ENCODE measurements around the gene OR51D1. TPM values are rescaled to one million over a fixed set of nuclear protein-coding genes. Genes with fewer than 3 reads are reported as not detected.

OR51D1 gene
- total RNA-seq, 1 experiment from 2014 or later: not detected

DNA sequence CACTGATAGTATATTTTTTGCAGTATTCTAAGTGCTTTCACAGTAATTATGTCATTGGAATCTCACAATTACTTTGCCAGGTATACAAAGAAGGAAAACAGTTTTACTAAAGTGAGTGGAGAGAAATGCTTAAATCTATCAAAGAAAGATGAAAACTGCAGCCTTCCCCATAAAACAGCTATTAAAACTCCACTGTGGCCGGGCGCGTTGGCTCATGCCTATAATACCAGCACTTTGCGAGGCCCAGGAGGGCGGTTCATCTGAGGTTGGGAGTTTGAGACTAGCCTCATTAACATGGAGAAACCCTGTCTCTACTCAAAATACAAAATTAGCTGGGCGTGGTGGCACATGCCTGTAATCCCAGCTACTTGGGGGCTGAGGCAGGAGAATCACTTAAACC, 25.6 kb downstream of the OR51D1 start:
- no TSS peak for BruUV-seq (replicated peaks)
- intact Hi-C loops (cut with micrococcal nuclease; ENCODE audit: unreplicated experiment): no loop called here
- POLR2A ChIA-PET (ENCODE audit: low non-redundant PET): no interaction called here
- CTCF ChIA-PET: no interaction called here
- no peak for DNase-seq (ENCODE audit: low spot score)
- Histone ChIP-seq H3K9me3 (ENCODE audit: low read depth, low read length, poor library complexity, severe bottlenecking) (no peaks in the 10 kb centered on the region), H3K4me1 (ENCODE audit: insufficient read depth, low read length, poor library complexity, severe bottlenecking) (no peaks in the 10 kb centered on the region), H3K27ac (ENCODE audit: low read depth, low read length, poor library complexity, severe bottlenecking) (no peak overlapping the region), H3K27me3 (replicated peaks; ENCODE audit: insufficient read depth, low read depth, low read length, poor library complexity) (peaks cover 7% of the 10 kb centered on the region), H3K36me3 (ENCODE audit: insufficient read depth, low read length, poor library complexity, severe bottlenecking) (no peaks in the 10 kb centered on the region), H3K4me3 (ENCODE audit: low read depth, low read length, poor library complexity, severe bottlenecking) (no peak overlapping the region)
- TF ChIP-seq, protein P1, sequence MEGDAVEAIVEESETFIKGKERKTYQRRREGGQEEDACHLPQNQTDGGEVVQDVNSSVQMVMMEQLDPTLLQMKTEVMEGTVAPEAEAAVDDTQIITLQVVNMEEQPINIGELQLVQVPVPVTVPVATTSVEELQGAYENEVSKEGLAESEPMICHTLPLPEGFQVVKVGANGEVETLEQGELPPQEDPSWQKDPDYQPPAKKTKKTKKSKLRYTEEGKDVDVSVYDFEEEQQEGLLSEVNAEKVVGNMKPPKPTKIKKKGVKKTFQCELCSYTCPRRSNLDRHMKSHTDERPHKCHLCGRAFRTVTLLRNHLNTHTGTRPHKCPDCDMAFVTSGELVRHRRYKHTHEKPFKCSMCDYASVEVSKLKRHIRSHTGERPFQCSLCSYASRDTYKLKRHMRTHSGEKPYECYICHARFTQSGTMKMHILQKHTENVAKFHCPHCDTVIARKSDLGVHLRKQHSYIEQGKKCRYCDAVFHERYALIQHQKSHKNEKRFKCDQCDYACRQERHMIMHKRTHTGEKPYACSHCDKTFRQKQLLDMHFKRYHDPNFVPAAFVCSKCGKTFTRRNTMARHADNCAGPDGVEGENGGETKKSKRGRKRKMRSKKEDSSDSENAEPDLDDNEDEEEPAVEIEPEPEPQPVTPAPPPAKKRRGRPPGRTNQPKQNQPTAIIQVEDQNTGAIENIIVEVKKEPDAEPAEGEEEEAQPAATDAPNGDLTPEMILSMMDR (conservative IDR thresholded peaks at IDR 0.05; ENCODE audit: low read depth, low read length): no peak
- TF ChIP-seq EZH2 (IDR thresholded peaks at IDR 0.05; ENCODE audit: borderline replicate concordance, low read depth, low read length, poor library complexity, severe bottlenecking): no peak

DNA sequence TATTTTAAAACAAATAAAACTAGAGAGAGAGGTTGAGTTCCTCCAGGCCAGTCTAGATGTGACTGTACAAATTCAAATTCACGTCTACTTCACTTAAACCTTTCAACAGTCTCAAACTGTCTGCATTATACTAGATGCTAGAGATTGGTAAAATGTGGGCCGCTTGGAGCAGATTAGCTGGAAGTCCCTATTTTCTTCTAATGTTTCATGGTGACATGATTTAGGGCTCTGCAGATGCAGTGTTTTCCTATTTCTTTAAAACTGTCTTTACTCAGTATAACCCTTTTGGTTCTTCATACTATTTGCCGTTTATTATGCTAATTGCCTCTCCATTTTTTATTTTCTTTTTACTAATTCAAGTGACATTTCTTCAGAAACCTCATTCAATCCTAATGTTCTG, 26.9 kb downstream of the OR51D1 start:
- TF ChIP-seq, protein P1 (conservative IDR thresholded peaks at IDR 0.05; ENCODE audit: low read depth, low read length): no peak
- no peak for TF ChIP-seq EZH2 (IDR thresholded peaks at IDR 0.05; ENCODE audit: borderline replicate concordance, low read depth, low read length, poor library complexity, severe bottlenecking)
- BruUV-seq (replicated peaks): no TSS peak
- POLR2A ChIA-PET (ENCODE audit: low non-redundant PET): no interaction called here
- Histone ChIP-seq H3K4me1 (ENCODE audit: insufficient read depth, low read length, poor library complexity, severe bottlenecking) (no peaks in the 10 kb centered on the region), H3K27me3 (replicated peaks; ENCODE audit: insufficient read depth, low read depth, low read length, poor library complexity) (peaks cover 7% of the 10 kb centered on the region), H3K36me3 (ENCODE audit: insufficient read depth, low read length, poor library complexity, severe bottlenecking) (no peaks in the 10 kb centered on the region), H3K4me3 (ENCODE audit: low read depth, low read length, poor library complexity, severe bottlenecking) (no peak overlapping the region), H3K9me3 (ENCODE audit: low read depth, low read length, poor library complexity, severe bottlenecking) (no peaks in the 10 kb centered on the region), H3K27ac (ENCODE audit: low read depth, low read length, poor library complexity, severe bottlenecking) (no peak overlapping the region)
- CTCF ChIA-PET: no interaction called here
- DNase-seq (ENCODE audit: low spot score): no peak
- intact Hi-C loops (cut with micrococcal nuclease; ENCODE audit: unreplicated experiment): no loop called here

DNA sequence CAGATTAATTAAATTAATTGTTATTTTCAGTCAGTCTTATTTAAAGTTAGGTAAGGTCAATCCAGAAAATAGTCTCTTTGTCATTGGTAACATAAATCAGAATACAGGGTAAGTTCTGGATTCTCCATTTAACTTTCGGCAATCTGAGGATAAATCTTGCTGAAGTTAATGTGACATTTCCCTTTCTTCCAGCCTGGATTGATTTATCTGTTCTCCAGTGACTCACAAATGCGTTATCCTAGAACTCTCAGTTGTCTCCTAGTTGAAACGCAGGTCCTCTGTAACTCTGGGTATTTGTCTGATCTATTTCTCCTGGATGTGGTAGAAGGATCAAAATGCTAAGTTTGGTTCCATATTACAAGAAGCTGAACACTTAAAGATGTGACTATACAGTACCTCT, 27.5 kb downstream of the OR51D1 start:
- Histone ChIP-seq H3K9me3 (ENCODE audit: low read depth, low read length, poor library complexity, severe bottlenecking) (no peaks in the 10 kb centered on the region), H3K36me3 (ENCODE audit: insufficient read depth, low read length, poor library complexity, severe bottlenecking) (no peaks in the 10 kb centered on the region), H3K4me1 (ENCODE audit: insufficient read depth, low read length, poor library complexity, severe bottlenecking) (no peaks in the 10 kb centered on the region), H3K27ac (ENCODE audit: low read depth, low read length, poor library complexity, severe bottlenecking) (no peak overlapping the region), H3K27me3 (replicated peaks; ENCODE audit: insufficient read depth, low read depth, low read length, poor library complexity) (peaks cover 7% of the 10 kb centered on the region), H3K4me3 (ENCODE audit: low read depth, low read length, poor library complexity, severe bottlenecking) (no peak overlapping the region)
- intact Hi-C loops (cut with micrococcal nuclease; ENCODE audit: unreplicated experiment): no loop called here
- DNase-seq (ENCODE audit: low spot score): no peak
- TF ChIP-seq, protein P1 (conservative IDR thresholded peaks at IDR 0.05; ENCODE audit: low read depth, low read length): no peak
- TF ChIP-seq EZH2 (IDR thresholded peaks at IDR 0.05; ENCODE audit: borderline replicate concordance, low read depth, low read length, poor library complexity, severe bottlenecking): no peak
- CTCF ChIA-PET: no interaction called here
- BruUV-seq (replicated peaks): no TSS peak
- POLR2A ChIA-PET (ENCODE audit: low non-redundant PET): no interaction called here

All from A673 (cell line).